ENCODE results near the gene PLK1. TPM values are rescaled to one million over a fixed set of nuclear protein-coding genes. Genes with fewer than 3 reads are reported as not detected.

Gene PLK1
- total and polyA plus RNA-seq, 2 of the 4 experiments (the other 2 are of a cell fraction), result 19.4 to 59.0 TPM

GRCh38 chr16:23729503-23730424, 51.1 kb downstream of the PLK1 start:
- H3K56ac ChIP-seq (ENCODE audit: extremely low read depth, insufficient read depth, low read length), result no peak overlapping the region
- ChIA-PET CTCF (interaction anchor here (0.8 to 1.0 kb wide), 2 partner anchors 18 to 280 kb away, joined by 4 to 6 read pairs; no protein-coding TSS in a partner anchor), POLR2A (ENCODE audit: unreplicated experiment) (no interaction called here)
- H4K5ac ChIP-seq (ENCODE audit: low read depth, low read length), result no peak overlapping the region
- no peak overlapping the region for H3K18ac ChIP-seq (ENCODE audit: low read depth, low read length)
- no peaks in the 10 kb centered on the region for H3K9me1 ChIP-seq (ENCODE audit: insufficient read depth, low read length)
- no peaks in the 10 kb centered on the region for H3K36me3 ChIP-seq (ENCODE audit: control insufficient read depth, insufficient read depth, low read length)
- no peak overlapping the region for H2BK5ac ChIP-seq (ENCODE audit: low read depth, low read length, poor library complexity, severe bottlenecking)
- no peaks in the 10 kb centered on the region for H3K79me1 ChIP-seq (ENCODE audit: low read depth in 1 of 2, low read length in 2 of 2)
- dilution Hi-C loops (cut with HindIII; ENCODE audit: low sequenced_read_pairs, unreplicated experiment) (no loop called here), intact Hi-C loops (cut with micrococcal nuclease) (loop anchor here (2.0 kb wide), 1 partner anchor 51 kb away; the partner anchor contains the start of gene PLK1), in situ Hi-C loops (cut with MboI; ENCODE audit: low sequenced_read_pairs) (no loop called here)
- no peak overlapping the region for H3K9ac ChIP-seq (ENCODE audit: low read depth, low read length)
- no peak overlapping the region for H3K4me3 ChIP-seq (ENCODE audit: insufficient read depth, low read depth, low read length)
- ATAC-seq (ENCODE audit: low read depth) (peak; percentile 53), DNase-seq (peak; percentile 48)
- H4K91ac ChIP-seq (ENCODE audit: insufficient read depth, low read depth, low read length), result no peak overlapping the region
- H3K14ac ChIP-seq (replicated peaks; ENCODE audit: low read depth, low read length), result no peak overlapping the region
- H3K4me2 ChIP-seq (ENCODE audit: low read depth, low read length), result no peak overlapping the region
- H4K20me1 ChIP-seq (ENCODE audit: insufficient read depth, low read length), result no peaks in the 10 kb centered on the region
- no peaks in the 10 kb centered on the region for H3K9me3 ChIP-seq (ENCODE audit: control insufficient read depth, insufficient read depth, low read length)
- H2BK15ac ChIP-seq (ENCODE audit: low read depth, low read length), result no peak overlapping the region
- WGBS, 2 experiments (ENCODE audit: extremely low coverage in 2 of 2, insufficient read length in 1 of 2), result 67% methylated on average over 1 of the region's 12 CpGs; no CpG with 5 or more reads in 1 of the 2 experiments
- no peaks in the 10 kb centered on the region for H3K27me3 ChIP-seq (ENCODE audit: control insufficient read depth, insufficient read depth, low read length)
- H2BK120ac ChIP-seq (ENCODE audit: low read depth, low read length), result no peak overlapping the region
- no TSS peak for BruUV-seq (replicated peaks)
- no peak overlapping the region for H2AFZ ChIP-seq (replicated peaks; ENCODE audit: low read length, poor library complexity)
- no peak overlapping the region for H2AK5ac ChIP-seq (ENCODE audit: low read depth, low read length)
- no peak overlapping the region for H2BK20ac ChIP-seq (ENCODE audit: low read depth, low read length)
- no peaks in the 10 kb centered on the region for H3K4me1 ChIP-seq (ENCODE audit: control insufficient read depth, insufficient read depth, low read length)
- H3K23ac ChIP-seq (ENCODE audit: low read depth, low read length), result no peak overlapping the region
- H3K27ac ChIP-seq (ENCODE audit: insufficient read depth, low read length), result no peak overlapping the region
- H2AK9ac ChIP-seq (replicated peaks; ENCODE audit: low read depth, low read length, poor library complexity), result no peak overlapping the region
- peak overlapping the region in 1 of 2 experiments; percentile 40; a peak in 1 of 4 replicates for H4K8ac ChIP-seq (ENCODE audit: low read depth in 2 of 2, low read length in 2 of 2)
- TF ChIP-seq CEBPB (IDR thresholded peaks at IDR 0.05; ENCODE audit: low read depth, low read length), result peak; percentile 64
- TF ChIP-seq, protein P1, sequence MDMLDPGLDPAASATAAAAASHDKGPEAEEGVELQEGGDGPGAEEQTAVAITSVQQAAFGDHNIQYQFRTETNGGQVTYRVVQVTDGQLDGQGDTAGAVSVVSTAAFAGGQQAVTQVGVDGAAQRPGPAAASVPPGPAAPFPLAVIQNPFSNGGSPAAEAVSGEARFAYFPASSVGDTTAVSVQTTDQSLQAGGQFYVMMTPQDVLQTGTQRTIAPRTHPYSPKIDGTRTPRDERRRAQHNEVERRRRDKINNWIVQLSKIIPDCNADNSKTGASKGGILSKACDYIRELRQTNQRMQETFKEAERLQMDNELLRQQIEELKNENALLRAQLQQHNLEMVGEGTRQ (IDR thresholded peaks at IDR 0.05; ENCODE audit: low read depth, low read length), result no peak
- no peak for TF ChIP-seq ELK1 (IDR thresholded peaks at IDR 0.05; ENCODE audit: borderline replicate concordance, low read depth, low read length)
- TF ChIP-seq FOS (IDR thresholded peaks at IDR 0.05; ENCODE audit: low read depth, low read length), result no peak
- TF ChIP-seq MAZ (IDR thresholded peaks at IDR 0.05; ENCODE audit: borderline replicate concordance, low read depth, low read length), result no peak
- H3K4ac ChIP-seq (ENCODE audit: low read depth, low read length), result no peak overlapping the region

Data from IMR-90 (cell line).